HepG2 (cell line): ENCODE measurements around the gene TEX19. TPM values are rescaled to one million over a fixed set of nuclear protein-coding genes. Genes with fewer than 3 reads are reported as not detected.

Source experiments
- CREB1 ChIP-seq, 2 experiments: fragments of 450-650 bp in 1 of 2; IDR thresholded peaks; 2 replicates each; pipeline ENCODE4 v1.6.1; 2016 to 2017; ENCODE audit warnings: control low read depth in 1 of 2, mild to moderate bottlenecking in 1 of 2, missing compliant biosample characterization in 1 of 2, missing genetic modification characterization in 1 of 2
- REL ChIP-seq: sonication (generic); formaldehyde crosslinking; conservative IDR thresholded peaks from 2 replicates; pipeline ENCODE4 v1.8.0; 2022; ENCODE audit warnings: mild to moderate bottlenecking, missing genetic modification reagents, moderate library complexity
- YY1 ChIP-seq: IDR thresholded peaks from 2 replicates; pipeline ENCODE4 v1.6.1; 2011; ENCODE audit warnings: low read length, low read depth, moderate library complexity, mild to moderate bottlenecking; ENCODE audit not compliant: insufficient read depth, insufficient replicate concordance
- polyA plus RNA-seq, 8 experiments: library from polyadenylated mRNA; depleted of rRNA in 3 of 8; stranded (reverse) in 7 of 8; unstranded in 1 of 8; fragments of >200 nt; fragmentation: Illumina TruSeq in 4 of 8; extraction: Trizol in 4 of 8; gene quantifications; 2 replicates each; pipeline versions ENCODE4 v1.2.1 to v1.2.3, GENCODE V29; 2011 to 2016; ENCODE audit warnings: low read depth in 4 of 8, missing spikeins in 1 of 8, mixed read lengths in 1 of 8; ENCODE audit not compliant: insufficient read depth in 1 of 8
- total RNA-seq, 5 experiments: library from RNA; depleted of rRNA; stranded (reverse); fragments of >200 nt; fragmentation: Illumina TruSeq; extraction: Trizol; gene quantifications; 2 replicates each; pipeline ENCODE4 v1.2.3, GENCODE V29; 2016; ENCODE audit warnings: low read depth in 1 of 5
- TF ChIP-seq, protein P1 (sequence below): sonication (generic); formaldehyde crosslinking; IDR thresholded peaks from 2 replicates; pipeline ENCODE4 v1.9.0; 2021; ENCODE audit warnings: mild to moderate bottlenecking, missing genetic modification reagents
- TF ChIP-seq, protein P2 (sequence below): fragments of 450-650 bp; IDR thresholded peaks from 2 replicates; pipeline ENCODE4 v1.6.1; 2016
- TF ChIP-seq, protein P3 (sequence below), 2 experiments: sonication (generic) in 1 of 2; formaldehyde crosslinking in 1 of 2; IDR thresholded peaks; 2 replicates each; pipeline versions ENCODE4 v1.5.1 to v1.6.1; 2011 to 2020; ENCODE audit warnings: borderline replicate concordance in 1 of 2, low read depth in 1 of 2, low read length in 1 of 2, mild to moderate bottlenecking in 1 of 2, missing genetic modification reagents in 1 of 2, moderate library complexity in 1 of 2

The TEX19 gene
- total and polyA plus RNA-seq, 2 of the 13 experiments (the other 11 are each of a cell fraction or from before 2014, with no cell fraction given): 1.3 to 6.0 TPM

DNA sequence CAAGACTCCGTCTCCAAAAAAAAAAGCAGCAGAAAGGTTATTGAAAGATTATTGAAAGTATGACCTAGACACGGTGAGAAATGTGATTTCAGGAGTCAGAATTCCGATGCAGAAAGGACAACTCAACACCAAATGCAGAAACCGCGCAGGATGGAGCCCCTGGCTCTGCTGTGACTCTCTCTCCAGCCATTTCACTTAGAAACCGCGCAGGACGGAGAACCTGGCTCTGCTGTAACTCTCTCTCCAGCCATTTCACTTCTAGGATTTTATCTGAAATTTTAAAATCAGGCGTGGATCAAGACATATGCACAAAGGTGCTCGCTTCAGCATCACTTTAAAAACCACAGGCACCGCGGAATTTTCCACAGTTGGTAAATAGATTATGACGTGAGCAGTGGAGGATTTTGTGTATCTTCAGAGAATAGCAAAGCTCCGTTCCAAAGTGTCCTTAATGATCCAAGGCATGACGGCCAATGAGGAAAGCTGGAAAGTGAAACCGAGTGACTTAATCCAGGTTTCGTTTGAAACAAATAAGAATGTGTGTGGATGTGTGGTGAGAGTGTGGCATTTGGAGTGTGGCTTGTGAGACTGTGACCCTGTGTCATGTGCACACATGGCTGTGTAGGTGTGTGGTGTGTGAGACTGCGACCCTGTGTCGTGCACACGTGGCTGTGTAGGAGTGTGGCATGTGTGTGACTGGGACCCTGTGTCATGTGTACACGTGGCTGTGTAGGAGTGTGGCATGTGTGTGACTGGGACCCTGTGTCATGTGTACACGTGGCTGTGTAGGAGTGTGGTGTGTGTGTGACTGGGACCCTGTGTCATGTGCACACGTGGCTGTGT, 22.0 kb downstream of the TEX19 start (continued):
- TF ChIP-seq, protein P1, sequence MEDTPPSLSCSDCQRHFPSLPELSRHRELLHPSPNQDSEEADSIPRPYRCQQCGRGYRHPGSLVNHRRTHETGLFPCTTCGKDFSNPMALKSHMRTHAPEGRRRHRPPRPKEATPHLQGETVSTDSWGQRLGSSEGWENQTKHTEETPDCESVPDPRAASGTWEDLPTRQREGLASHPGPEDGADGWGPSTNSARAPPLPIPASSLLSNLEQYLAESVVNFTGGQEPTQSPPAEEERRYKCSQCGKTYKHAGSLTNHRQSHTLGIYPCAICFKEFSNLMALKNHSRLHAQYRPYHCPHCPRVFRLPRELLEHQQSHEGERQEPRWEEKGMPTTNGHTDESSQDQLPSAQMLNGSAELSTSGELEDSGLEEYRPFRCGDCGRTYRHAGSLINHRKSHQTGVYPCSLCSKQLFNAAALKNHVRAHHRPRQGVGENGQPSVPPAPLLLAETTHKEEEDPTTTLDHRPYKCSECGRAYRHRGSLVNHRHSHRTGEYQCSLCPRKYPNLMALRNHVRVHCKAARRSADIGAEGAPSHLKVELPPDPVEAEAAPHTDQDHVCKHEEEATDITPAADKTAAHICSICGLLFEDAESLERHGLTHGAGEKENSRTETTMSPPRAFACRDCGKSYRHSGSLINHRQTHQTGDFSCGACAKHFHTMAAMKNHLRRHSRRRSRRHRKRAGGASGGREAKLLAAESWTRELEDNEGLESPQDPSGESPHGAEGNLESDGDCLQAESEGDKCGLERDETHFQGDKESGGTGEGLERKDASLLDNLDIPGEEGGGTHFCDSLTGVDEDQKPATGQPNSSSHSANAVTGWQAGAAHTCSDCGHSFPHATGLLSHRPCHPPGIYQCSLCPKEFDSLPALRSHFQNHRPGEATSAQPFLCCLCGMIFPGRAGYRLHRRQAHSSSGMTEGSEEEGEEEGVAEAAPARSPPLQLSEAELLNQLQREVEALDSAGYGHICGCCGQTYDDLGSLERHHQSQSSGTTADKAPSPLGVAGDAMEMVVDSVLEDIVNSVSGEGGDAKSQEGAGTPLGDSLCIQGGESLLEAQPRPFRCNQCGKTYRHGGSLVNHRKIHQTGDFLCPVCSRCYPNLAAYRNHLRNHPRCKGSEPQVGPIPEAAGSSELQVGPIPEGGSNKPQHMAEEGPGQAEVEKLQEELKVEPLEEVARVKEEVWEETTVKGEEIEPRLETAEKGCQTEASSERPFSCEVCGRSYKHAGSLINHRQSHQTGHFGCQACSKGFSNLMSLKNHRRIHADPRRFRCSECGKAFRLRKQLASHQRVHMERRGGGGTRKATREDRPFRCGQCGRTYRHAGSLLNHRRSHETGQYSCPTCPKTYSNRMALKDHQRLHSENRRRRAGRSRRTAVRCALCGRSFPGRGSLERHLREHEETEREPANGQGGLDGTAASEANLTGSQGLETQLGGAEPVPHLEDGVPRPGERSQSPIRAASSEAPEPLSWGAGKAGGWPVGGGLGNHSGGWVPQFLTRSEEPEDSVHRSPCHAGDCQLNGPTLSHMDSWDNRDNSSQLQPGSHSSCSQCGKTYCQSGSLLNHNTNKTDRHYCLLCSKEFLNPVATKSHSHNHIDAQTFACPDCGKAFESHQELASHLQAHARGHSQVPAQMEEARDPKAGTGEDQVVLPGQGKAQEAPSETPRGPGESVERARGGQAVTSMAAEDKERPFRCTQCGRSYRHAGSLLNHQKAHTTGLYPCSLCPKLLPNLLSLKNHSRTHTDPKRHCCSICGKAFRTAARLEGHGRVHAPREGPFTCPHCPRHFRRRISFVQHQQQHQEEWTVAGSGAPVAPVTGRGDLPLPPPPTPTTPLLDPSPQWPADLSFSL (CRISPR knock-in tag): peak; percentile 89
- TF ChIP-seq, protein P2, sequence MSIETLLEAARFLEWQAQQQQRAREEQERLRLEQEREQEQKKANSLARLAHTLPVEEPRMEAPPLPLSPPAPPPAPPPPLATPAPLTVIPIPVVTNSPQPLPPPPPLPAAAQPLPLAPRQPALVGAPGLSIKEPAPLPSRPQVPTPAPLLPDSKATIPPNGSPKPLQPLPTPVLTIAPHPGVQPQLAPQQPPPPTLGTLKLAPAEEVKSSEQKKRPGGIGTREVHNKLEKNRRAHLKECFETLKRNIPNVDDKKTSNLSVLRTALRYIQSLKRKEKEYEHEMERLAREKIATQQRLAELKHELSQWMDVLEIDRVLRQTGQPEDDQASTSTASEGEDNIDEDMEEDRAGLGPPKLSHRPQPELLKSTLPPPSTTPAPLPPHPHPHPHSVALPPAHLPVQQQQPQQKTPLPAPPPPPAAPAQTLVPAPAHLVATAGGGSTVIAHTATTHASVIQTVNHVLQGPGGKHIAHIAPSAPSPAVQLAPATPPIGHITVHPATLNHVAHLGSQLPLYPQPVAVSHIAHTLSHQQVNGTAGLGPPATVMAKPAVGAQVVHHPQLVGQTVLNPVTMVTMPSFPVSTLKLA: peak; percentile 83
- TF ChIP-seq REL (CRISPR knock-in tag): no peak
- peak; percentile 73 for TF ChIP-seq CREB1 (IDR thresholded peaks at IDR 0.05)
- no peak for TF ChIP-seq CREB1 (CRISPR knock-in tag; IDR thresholded peaks at IDR 0.05)
- TF ChIP-seq, protein P3, sequence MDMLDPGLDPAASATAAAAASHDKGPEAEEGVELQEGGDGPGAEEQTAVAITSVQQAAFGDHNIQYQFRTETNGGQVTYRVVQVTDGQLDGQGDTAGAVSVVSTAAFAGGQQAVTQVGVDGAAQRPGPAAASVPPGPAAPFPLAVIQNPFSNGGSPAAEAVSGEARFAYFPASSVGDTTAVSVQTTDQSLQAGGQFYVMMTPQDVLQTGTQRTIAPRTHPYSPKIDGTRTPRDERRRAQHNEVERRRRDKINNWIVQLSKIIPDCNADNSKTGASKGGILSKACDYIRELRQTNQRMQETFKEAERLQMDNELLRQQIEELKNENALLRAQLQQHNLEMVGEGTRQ (IDR thresholded peaks at IDR 0.05; ENCODE audit: low read depth, low read length): 0 out of 2 replicates have a peak, but pooled peaks have one; percentile 1
- TF ChIP-seq, protein P3 (CRISPR knock-in tag; IDR thresholded peaks at IDR 0.05; ENCODE audit: borderline replicate concordance): no peak
- no peak for TF ChIP-seq YY1
